Left ventricle myocardium inferior (tissue), 1 donor: ENCODE measurements around the gene EID2. TPM values are rescaled to one million over a fixed set of nuclear protein-coding genes. Genes with fewer than 3 reads are reported as not detected.
A peak's percentile ranks its signal among the peaks of the same experiment; 100 is the strongest.

ENCODE experiments used
- DNase-seq: peaks from one replicate; pipeline ENCODE4 v3.0.0-alpha.2; 2020
- H3K27ac ChIP-seq: fragments of 200-600 bp; replicated peaks from 2 replicates; pipeline ENCODE4 v1.8.0; 2021
- H3K27me3 ChIP-seq: fragments of 200-600 bp; 2 replicates; pipeline ENCODE4 v1.8.0; 2021; ENCODE audit warnings: low read depth
- H3K36me3 ChIP-seq: fragments of 200-600 bp; 2 replicates; pipeline ENCODE4 v1.8.0; 2021
- H3K4me1 ChIP-seq: fragments of 200-600 bp; 2 replicates; pipeline ENCODE4 v1.8.0; 2021
- H3K4me3 ChIP-seq: fragments of 200-600 bp; 2 replicates; pipeline ENCODE4 v1.8.0; 2021; ENCODE audit warnings: mild to moderate bottlenecking, moderate library complexity
- H3K9me3 ChIP-seq: fragments of 200-600 bp; replicated peaks from 2 replicates; pipeline ENCODE4 v1.8.0; 2021
- intact Hi-C: fragments of 100-400 bp; cut with micrococcal nuclease; formaldehyde crosslinking; loops from one replicate; pipeline ENCODE4 v1.11.0; 2022
- total RNA-seq: library from RNA; stranded (reverse); fragmentation: NEBNext Ultra II Directional; extraction: Animal tissue kit (Norgen Biotek cat#: 25700); gene quantifications from one replicate; pipeline ENCODE4 v1.2.1, GENCODE V29; 2021
- TF ChIP-seq, protein P1 (sequence below): fragments of 200-600 bp; IDR thresholded peaks from 2 replicates; pipeline ENCODE4 v1.8.0; 2021; ENCODE audit warnings: antibody characterized with exemption, mild to moderate bottlenecking, borderline replicate concordance
- donor health status: DM: no; HTN: yes; CAD: no; lungs with severe emphysema.

The EID2 gene
- total RNA-seq, 1 donor from 2014 or later = 9.8 TPM

DNA sequence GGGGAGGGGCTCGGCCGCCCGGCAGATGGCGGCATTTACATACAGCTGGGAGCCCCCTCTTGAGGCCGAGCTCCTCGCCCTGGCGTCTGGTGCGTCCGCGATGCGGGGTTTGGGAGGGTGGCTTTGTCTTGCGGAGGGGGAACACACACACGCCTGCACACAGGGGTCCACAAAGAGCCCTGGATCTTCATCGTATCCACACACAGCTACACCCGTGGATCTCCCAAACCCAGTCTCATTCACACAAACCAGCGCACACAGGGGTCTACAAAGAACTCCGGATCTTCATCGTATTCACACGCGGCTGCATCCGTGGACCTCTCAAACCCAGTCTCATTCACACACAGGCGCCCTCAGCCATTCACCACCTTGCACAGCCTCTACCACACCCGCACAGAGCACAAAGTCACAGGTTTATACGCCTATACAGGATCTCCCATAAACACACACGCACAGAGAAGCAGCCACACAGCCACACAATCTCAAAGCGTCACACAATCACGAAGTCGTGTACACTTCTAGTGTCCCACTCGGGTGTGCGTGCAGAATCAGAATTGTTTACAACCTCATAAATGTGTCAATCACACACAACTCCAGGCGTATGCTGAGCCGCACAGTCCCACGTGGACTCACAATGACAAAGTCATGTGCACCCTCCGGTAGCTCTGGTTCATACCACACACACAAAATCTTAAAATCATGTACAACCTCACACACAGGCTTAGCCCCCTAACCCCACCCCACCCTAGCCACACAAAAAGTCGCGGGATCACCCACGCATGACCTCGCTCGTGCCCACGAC is 41.8 kb downstream of the EID2 start:
- intact Hi-C loops = no loop called here
- Histone ChIP-seq H3K27ac (no peak overlapping the region), H3K36me3 (no peaks in the 10 kb centered on the region), H3K4me1 (peaks cover 19% of the 10 kb centered on the region), H3K4me3 (peak overlapping the region; percentile 40), H3K27me3 (peaks cover 81% of the 10 kb centered on the region), H3K9me3 (no peaks in the 10 kb centered on the region)
- TF ChIP-seq, protein P1, sequence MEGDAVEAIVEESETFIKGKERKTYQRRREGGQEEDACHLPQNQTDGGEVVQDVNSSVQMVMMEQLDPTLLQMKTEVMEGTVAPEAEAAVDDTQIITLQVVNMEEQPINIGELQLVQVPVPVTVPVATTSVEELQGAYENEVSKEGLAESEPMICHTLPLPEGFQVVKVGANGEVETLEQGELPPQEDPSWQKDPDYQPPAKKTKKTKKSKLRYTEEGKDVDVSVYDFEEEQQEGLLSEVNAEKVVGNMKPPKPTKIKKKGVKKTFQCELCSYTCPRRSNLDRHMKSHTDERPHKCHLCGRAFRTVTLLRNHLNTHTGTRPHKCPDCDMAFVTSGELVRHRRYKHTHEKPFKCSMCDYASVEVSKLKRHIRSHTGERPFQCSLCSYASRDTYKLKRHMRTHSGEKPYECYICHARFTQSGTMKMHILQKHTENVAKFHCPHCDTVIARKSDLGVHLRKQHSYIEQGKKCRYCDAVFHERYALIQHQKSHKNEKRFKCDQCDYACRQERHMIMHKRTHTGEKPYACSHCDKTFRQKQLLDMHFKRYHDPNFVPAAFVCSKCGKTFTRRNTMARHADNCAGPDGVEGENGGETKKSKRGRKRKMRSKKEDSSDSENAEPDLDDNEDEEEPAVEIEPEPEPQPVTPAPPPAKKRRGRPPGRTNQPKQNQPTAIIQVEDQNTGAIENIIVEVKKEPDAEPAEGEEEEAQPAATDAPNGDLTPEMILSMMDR = peak; percentile 41
- no peak for DNase-seq

DNA sequence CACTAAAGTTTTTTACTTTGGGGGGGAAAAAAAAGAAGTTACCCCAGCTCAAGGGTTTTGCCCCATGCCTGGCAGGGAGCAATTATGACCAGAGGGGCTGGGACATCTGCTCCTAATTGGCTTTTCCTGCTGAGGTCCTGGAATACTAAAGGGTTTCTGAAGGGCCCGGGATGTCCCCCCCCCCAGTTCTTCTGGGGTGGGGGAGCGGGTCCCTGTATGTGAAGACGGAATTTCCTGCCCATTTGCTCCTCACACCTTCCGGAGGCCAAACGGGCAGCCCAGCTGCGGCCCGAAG is 42.3 kb downstream of the EID2 start:
- H3K27me3 ChIP-seq = peaks cover 75% of the 10 kb centered on the region
- TF ChIP-seq, protein P1 = no peak
- DNase-seq = no peak
- no peaks in the 10 kb centered on the region for H3K9me3 ChIP-seq
- peaks cover 19% of the 10 kb centered on the region for H3K4me1 ChIP-seq
- intact Hi-C loops = no loop called here
- H3K27ac ChIP-seq = no peak overlapping the region
- no peaks in the 10 kb centered on the region for H3K36me3 ChIP-seq
- H3K4me3 ChIP-seq = peak overlapping the region; percentile 40

DNA sequence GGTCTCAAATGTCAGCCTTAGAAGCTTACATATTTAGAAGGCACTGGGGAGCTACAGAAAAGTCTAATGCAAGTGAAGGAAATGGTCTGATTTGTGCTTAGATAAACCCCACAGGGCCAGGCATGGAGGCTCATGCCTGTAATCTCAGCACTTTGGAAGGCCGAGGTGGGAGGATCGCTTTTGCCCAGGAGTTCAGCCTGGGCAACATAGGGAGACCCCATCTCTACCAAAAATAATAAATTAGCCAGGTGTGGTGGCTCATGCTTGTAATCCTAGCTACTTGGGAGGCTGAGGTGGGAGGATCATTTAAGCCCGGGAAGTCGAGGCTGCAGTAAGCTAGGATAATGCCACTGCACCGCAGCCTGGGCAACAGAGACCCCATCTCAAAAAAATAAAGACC is 43.9 kb downstream of the EID2 start:
- Histone ChIP-seq H3K9me3 (no peaks in the 10 kb centered on the region), H3K4me1 (peaks cover 19% of the 10 kb centered on the region), H3K4me3 (no peak overlapping the region), H3K36me3 (peaks cover 6% of the 10 kb centered on the region), H3K27ac (no peak overlapping the region), H3K27me3 (peaks cover 59% of the 10 kb centered on the region)
- no peak for DNase-seq
- TF ChIP-seq, protein P1 = no peak
- intact Hi-C loops = no loop called here

DNA sequence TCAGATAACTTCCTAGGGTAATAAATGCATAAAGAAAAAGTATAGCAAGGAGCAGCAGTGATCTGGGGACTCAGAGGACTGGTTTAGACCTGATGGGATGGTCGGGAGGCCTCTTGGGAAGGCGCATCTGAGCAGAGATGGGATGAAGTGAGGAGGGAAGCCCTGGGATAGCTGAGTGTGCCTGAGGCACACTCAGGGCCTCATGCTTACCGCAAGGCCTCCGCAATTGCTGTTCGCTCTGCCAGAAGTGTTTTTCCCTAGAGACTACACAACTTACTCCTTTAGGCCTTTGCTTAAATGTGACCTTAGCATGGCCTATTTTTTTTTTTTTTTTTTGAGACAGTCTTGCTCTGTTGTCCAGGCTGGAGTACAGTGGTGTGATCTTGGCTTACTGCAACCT is 45.3 kb downstream of the EID2 start:
- Histone ChIP-seq H3K4me3 (no peak overlapping the region), H3K4me1 (peaks cover 19% of the 10 kb centered on the region), H3K27ac (no peak overlapping the region), H3K9me3 (no peaks in the 10 kb centered on the region), H3K27me3 (peaks cover 45% of the 10 kb centered on the region), H3K36me3 (peaks cover 20% of the 10 kb centered on the region)
- DNase-seq = no peak
- TF ChIP-seq, protein P1 = no peak
- intact Hi-C loops = no loop called here

DNA sequence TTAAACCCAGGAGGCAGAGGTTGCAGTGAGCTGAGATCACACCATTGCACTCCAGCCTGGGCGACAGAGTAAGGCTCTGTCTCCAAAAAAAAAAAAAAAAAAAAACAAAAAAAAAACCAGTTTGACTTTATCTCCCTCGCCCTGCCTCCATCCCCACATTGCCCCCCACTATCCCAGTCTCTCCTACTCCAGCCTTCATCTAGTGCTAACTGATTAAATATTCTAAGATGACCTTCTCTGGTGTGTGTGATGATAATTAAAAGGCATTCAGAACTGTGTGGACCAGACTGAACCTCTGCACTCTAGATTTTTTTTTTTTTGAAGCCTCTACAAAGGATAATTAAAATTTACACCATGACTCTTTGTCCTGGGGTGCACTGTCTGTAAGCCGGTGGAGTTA is 47.2 kb downstream of the EID2 start:
- peaks cover 27% of the 10 kb centered on the region for H3K27me3 ChIP-seq
- H3K4me3 ChIP-seq = no peak overlapping the region
- no peak overlapping the region for H3K27ac ChIP-seq
- TF ChIP-seq, protein P1 = no peak
- H3K9me3 ChIP-seq = no peaks in the 10 kb centered on the region
- peaks cover 3% of the 10 kb centered on the region for H3K4me1 ChIP-seq
- no peak for DNase-seq
- peaks cover 39% of the 10 kb centered on the region for H3K36me3 ChIP-seq
- intact Hi-C loops = no loop called here
